Dermis blood vessel endothelial cell (primary cell): ENCODE data around the gene DMRTA2. TPM values are rescaled to one million over a fixed set of nuclear protein-coding genes. Genes with fewer than 3 reads are reported as not detected.
"Not testable (repeated sequence)": the region's sequence is repeated elsewhere in the genome, so short reads cannot be mapped to it uniquely, and the experiment has no call there.

ENCODE experiments used
- DNase-seq: peaks from one replicate; pipeline ENCODE4 v3.0.0; 2010
- total RNA-seq: library from RNA; depleted of rRNA; stranded (reverse); fragments of >200 nt; gene quantifications from 2 replicates; pipeline ENCODE4 v1.2.3, GENCODE V29; 2014

The DMRTA2 gene
- total RNA-seq, 1 donor from 2014 or later: not detected

GRCh38 chr1:50423670-50424000 is 392 bp upstream of the DMRTA2 start:
- no peak for DNase-seq

DNA sequence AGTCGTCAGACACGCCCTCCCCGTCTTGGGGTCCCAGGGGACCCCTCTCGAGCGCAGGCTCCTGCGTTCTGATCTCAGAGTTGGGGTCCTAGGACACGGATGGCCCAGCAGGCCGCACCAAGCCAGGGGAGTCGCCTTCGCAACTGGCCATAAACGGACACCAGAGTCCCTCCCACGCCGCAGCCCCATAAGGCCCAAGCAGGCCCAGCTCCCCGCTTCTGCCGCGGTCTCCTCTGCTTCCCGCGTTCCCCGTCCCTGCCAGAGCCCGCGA is 633 bp downstream of the DMRTA2 start:
- DNase-seq: no peak

GRCh38 chr1:50421768-50422674 is 1.2 kb downstream of the DMRTA2 start:
- DNase-seq: no peak

- DNase-seq: no peak
Observed at GRCh38 chr1:50421366-50421748, 1.9 kb downstream of the DMRTA2 start.

DNA sequence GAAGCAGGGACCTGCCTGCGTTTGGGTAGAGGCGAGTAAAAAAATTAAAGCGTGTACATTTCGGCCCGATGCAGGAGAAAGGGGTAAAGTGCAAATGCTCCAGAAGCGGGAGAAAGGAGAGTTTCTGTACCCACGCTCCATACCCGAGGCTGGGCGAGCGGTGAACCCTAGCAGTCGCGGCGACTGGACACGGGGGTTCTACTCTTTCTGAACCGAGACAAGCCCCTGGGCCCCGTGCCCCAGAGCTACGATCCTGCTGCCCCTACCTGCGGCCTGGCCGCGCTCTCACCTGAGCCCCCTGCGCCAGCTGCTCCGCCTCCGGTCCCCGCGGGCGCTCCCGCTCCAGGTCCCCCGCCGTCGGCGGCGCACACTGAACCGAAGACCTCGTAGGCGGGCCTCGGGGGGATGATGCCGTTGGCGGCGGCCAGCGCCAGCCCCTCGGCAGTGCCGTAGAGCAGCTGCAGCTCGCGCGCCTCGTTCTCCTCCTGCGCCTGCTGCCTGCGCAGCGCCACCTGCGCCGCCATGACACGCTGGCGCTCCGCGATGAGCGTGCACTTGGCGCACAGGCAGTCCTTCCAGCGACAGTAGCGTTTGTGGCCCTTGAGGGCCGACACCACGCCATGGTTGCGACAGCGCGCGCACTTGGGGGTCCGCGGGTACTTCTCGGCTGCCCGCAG is 2.4 kb downstream of the DMRTA2 start:
- DNase-seq: no peak

- no peak for DNase-seq
Observed at GRCh38 chr1:50419907-50420677, 3.2 kb downstream of the DMRTA2 start.

DNA sequence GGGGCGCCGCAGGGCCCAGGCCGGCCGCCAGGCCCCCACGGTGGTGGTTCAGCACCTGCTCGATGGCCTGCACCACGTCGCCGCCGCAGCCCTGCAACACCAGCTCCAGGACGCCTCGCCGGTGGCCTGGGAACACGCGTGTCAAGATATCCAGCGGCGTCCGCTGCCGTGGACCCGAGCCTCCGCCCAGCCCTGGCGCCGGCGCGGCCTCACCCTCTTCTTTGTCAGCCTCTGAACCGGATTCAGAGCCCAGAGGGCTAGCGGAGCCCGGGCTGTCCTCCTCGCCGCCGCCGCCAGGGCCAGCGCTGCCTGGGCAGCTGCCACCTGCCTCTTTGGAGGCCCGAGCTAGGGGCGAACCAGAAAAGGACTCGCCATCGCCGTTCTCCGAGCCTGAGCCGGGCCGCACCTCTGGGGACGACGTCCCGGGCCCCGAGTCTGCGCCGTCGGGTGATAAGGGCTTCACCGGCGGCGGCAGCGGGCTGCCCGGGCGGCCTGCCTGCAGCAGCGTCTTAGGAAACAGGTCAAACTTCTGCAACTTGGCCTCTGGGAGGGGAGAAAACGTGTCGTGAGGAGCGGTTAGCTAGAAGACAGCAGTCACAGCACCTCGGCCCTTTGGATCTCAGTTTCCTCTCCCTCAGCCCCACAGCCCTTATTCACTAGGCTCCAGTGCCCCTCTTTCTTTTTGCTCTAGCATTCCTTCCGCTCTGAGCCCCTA is 3.9 kb downstream of the DMRTA2 start:
- DNase-seq: peak; percentile 41

- DNase-seq: peak; percentile 32
Observed at GRCh38 chr1:50418600-50419109, 4.6 kb downstream of the DMRTA2 start.

DNA sequence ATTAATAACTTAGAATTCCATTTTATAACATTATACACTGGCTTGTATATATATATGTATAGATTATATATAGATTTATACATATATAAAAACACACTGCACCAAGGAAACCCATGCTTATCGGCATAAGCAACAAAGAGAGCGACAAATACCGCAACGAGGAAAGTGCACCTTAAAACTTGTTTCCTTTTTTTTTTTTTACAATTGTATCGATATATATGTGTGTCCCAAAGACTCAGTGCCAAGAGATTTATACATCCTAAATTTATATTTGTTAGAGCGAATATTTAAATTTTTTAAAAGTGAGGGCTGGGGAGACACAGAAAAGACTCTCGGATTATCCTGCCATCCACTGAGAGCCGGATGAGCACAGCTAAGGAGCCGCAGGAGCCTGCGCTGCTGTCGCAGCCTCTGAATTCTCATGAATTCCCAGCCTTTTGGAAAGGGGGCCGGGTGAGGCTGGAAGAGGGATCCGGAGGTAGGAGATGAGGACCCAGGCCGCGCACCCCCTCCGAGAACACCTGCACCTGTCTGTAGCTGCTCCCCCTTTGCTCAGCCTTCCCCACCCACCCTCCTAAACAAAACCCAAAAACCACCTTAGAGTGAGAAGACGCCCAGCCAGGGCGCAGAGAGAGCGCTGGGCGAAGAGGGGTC is 5.2 kb downstream of the DMRTA2 start:
- no peak for DNase-seq

- no peak for DNase-seq
Observed at GRCh38 chr1:50417507-50417906, 5.7 kb downstream of the DMRTA2 start.

DNA sequence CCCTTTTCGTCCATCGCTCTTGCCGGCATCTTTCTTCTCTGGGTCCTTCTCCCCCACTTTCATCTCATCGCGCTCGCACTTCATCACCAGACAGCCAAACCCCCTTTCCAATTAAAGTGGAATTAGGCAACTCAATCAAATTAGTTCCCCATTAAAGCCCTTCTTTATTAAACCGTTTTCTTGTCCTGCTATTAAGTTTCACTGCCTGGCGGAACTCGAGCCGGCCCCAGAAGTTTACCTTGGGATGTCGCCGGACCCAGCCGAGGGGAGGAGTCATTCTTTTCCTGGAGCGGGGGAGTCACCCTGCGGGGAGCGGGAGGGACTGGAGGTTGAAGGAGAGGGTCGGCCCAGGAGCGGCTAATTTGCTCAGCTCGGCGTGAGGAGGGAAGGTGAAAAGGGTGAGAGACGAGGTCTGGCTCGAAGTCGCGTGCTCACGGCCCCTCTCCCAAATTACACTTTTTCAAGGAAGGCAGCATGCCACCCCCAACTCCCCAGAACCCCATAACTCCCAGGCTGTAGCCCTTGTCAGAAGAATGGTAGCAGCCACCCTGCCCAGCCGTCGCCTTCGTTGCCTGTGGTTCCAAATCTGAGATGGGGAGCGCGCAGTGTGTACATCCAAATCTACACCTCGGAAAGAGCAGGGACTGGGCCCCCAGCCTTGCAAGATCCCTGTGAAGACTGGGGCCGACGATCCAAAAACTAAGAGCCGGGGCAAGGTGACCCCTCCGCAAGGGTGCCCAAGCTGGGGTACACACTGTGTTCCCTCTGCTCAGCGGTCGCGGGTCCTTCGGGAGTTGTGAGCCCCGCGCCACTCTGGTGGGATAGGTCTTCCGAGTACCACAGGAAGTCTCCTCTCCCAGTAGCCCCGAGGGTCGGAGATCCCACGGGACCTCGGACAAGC is 6.4 kb downstream of the DMRTA2 start:
- DNase-seq: no peak

DNA sequence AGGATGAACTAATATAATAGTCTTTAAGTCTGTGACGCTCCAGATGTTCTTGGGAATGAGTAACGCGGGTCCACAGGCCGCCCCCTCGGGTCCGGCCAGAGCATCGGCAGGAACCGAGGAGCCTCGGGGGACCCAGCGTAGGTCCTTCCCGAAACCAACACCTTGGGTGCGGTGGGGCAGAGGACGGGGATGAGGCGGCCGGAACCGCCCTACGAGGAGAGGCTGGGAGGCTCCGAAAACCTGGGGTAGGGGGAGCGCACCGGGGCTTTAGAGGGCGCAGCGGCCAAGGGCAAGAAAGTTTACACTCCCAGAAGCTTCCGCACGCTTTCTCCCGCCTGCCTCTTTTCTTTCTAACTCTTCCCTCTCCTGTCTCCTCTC is 7.1 kb downstream of the DMRTA2 start:
- DNase-seq: no peak

DNA sequence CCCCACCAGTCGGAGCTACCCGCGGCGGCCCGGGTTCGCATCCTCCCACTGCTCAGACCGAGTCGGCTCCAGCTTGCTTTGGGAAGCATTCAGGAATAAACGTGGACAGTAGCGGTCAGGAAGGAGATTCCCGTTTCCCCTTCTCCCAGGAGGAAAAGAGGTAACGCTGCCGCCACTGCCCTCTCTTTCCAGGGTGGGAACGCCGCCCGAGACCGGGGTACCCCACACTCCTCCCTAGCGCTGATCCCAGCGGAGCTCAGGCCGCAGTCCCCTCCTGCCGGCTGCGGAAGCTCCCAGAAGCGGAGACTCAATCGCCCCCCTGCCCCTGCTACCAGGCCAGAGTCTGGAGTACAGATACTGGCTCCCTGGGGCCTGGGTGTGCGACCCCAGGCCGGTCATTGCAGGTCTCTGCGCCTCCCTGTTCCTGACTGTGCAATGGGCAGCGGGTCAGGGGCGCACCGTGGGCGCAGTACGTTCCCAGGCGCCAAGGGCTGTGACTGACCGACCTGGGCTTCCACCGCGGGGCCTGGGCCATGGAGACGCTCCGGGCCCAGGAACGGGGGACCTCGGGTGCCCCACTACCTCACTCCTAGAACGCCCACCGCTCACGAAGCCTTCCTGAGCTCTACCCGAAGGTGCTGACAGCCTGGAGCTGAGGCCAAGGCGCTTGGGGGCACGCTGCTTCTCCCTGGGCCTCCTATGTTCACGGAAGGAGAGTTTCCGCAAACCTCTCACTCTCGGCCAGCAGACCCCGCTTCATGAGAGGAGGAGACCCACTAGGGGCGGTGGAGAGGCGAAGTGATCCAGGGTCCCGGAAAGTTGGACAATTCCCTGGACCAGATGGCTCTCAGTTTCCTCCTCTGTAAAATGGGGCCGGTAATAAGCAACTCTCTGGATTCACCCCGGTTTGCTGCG is 7.8 kb downstream of the DMRTA2 start:
- no peak for DNase-seq

- DNase-seq: no peak
Observed at GRCh38 chr1:50414853-50415234, 8.4 kb downstream of the DMRTA2 start.

DNA sequence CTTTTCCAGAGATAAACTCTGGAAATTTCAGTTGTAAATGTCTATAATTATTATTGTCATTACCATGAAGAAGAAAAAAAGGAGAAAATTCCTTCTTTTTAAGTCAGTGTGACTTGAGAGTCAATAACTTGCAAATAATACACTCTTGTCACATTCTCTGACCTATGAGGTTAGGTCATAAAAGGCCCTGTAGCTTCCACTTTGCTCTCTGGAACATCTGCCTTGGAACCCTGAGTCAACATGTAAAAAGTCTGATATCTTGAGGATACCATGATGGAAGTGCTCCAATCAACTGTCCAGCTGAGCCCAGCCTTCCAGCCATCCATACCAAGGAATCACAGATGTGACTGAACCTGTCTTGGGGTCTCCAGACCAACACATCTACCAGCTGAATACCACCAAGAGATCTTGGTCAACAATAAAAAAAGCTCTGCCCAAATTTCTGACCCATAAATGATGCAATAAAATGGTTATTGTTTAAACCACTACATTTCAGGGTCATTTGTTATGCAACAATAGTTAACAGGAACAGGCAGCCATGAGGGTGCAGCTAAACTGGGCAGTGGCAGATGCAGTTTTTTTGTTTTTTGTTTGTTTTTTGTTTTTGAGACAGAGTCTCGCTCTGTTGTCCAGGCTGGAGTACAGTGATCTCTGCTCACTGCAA is 10.3 kb downstream of the DMRTA2 start:
- no peak for DNase-seq

GRCh38 chr1:50405814-50406213 is 17.4 kb downstream of the DMRTA2 start:
- DNase-seq: no peak

GRCh38 chr1:50393522-50394120 is 29.6 kb downstream of the DMRTA2 start:
- no peak for DNase-seq

DNA sequence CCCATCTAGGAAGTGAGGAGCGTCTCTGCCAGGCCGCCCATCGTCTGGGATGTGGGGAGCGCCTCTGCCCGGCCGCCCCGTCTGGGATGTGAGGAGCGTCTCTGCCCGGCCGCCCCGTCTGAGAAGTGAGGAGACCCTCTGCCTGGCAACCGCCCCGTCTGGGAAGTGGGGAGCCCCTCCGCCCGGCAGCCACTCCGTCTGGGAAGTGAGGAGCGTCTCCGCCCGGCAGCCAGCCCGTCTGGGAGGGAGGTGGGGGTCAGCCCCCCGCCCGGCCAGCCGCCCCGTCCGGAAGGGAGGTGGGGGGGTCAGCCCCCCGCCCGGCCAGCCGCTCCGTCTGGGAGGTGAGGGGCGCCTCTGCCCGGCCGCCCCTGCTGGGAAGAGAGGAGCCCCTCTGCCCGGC is 41.7 kb downstream of the DMRTA2 start:
- DNase-seq: not testable (repeated sequence)

DNA sequence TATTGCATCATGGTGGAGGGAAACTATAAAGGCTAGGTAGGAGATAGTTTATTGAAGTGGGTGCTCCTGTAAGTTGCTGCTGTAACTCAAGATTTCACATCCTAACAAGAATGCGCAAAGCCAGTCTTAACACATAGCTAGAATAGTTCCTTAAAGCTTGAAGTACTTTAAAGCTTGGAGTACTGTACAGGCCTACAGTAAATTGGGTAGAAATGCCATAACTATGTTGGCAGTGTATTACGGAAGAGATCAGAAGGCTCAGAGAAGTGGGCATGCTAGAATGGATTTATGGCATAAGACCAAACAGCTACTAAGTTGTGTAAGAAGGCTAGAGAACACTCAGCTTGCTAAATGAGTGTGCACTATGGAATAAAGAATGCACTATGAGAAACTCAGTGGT is 44.5 kb downstream of the DMRTA2 start:
- no peak for DNase-seq
